GM23248 (cell line): ENCODE results near the gene CBS. TPM values are rescaled to one million over a fixed set of nuclear protein-coding genes. Genes with fewer than 3 reads are reported as not detected.

Experiments
- DNase-seq: peaks from one replicate; pipeline ENCODE4 v3.0.0-alpha.2; 2015
- H2AFZ ChIP-seq: fragments of 200-600 bp; sonication (generic); 2 replicates; pipeline ENCODE4 v1.6.1; 2016; ENCODE audit warnings: antibody characterized with exemption
- H3F3A ChIP-seq: fragments of 200-600 bp; sonication (generic); 2 replicates; pipeline ENCODE4 v1.6.1; 2016; ENCODE audit warnings: mild to moderate bottlenecking, antibody characterized with exemption, mixed run types; ENCODE audit not compliant: insufficient read depth
- H3K27ac ChIP-seq: fragments of 200-600 bp; sonication (generic); 2 replicates; pipeline ENCODE4 v1.5.1; 2016; ENCODE audit warnings: mild to moderate bottlenecking
- H3K27me3 ChIP-seq: fragments of 200-600 bp; sonication (generic); replicated peaks from 2 replicates; pipeline ENCODE4 v1.6.1; 2016; ENCODE audit warnings: mild to moderate bottlenecking; ENCODE audit not compliant: insufficient read depth
- H3K36me3 ChIP-seq: fragments of 200-600 bp; sonication (generic); 2 replicates; pipeline ENCODE4 v1.6.1; 2016; ENCODE audit warnings: low read depth, mild to moderate bottlenecking
- H3K4me1 ChIP-seq: fragments of 200-600 bp; sonication (generic); 2 replicates; pipeline ENCODE4 v1.6.1; 2016; ENCODE audit warnings: mild to moderate bottlenecking; ENCODE audit not compliant: insufficient read depth
- H3K4me2 ChIP-seq: fragments of 200-600 bp; sonication (generic); one replicate; pipeline ENCODE4 v1.6.1; 2016; ENCODE audit warnings: mild to moderate bottlenecking; ENCODE audit not compliant: unreplicated experiment
- H3K4me3 ChIP-seq: fragments of 200-600 bp; sonication (generic); 2 replicates; pipeline ENCODE4 v1.5.1; 2016; ENCODE audit warnings: mild to moderate bottlenecking
- H3K79me2 ChIP-seq: fragments of 200-600 bp; sonication (generic); 2 replicates; pipeline ENCODE4 v1.6.1; 2016; ENCODE audit warnings: mild to moderate bottlenecking; ENCODE audit not compliant: insufficient read depth
- H3K9ac ChIP-seq: fragments of 200-600 bp; sonication (generic); 2 replicates; pipeline ENCODE4 v1.6.1; 2016; ENCODE audit warnings: mild to moderate bottlenecking
- H3K9me2 ChIP-seq: fragments of 200-600 bp; sonication (generic); 2 replicates; pipeline ENCODE4 v1.6.1; 2016; ENCODE audit warnings: mixed run types, mild to moderate bottlenecking, moderate library complexity; ENCODE audit not compliant: insufficient read depth
- H3K9me3 ChIP-seq: fragments of 200-600 bp; sonication (generic); one replicate; pipeline ENCODE4 v1.6.1; 2017; ENCODE audit warnings: low read depth
- H4K20me1 ChIP-seq: fragments of 200-600 bp; sonication (generic); 2 replicates; pipeline ENCODE4 v1.6.0; 2016; ENCODE audit not compliant: insufficient read depth
- EZH2 ChIP-seq: fragments of 200-600 bp; sonication (generic); IDR thresholded peaks from 2 replicates; pipeline ENCODE4 v1.6.1; 2018; ENCODE audit warnings: antibody characterized with exemption, mild to moderate bottlenecking; ENCODE audit not compliant: insufficient read depth, poor library complexity, severe bottlenecking
- EZH2phosphoT487 ChIP-seq: fragments of 200-600 bp; sonication (generic); IDR thresholded peaks from 2 replicates; pipeline ENCODE4 v1.6.1; 2018; ENCODE audit warnings: antibody characterized with exemption, moderate library complexity, mild to moderate bottlenecking, low read depth; ENCODE audit not compliant: insufficient read depth
- WGBS, 2 experiments: methylation state at CpG; one replicate each; pipeline ENCODE4 v1.1.6; 2015 to 2017; ENCODE audit warnings: low lambda C conversion rate in 2 of 2, low coverage in 1 of 2; ENCODE audit errors: missing lambda C conversion rate in 2 of 2; 5-methylcytosine and 5-hydroxymethylcytosine counted together
- in situ Hi-C: fragments of 300-500 bp; cut with MboI; formaldehyde crosslinking; loops from 2 replicates; pipeline ENCODE4 v1.15.0; 2020
- polyA plus RNA-seq: library from polyadenylated mRNA; unstranded; fragments of >200 nt; fragmentation: Nextera tagmentation; extraction: Ambion mirVana; gene quantifications from 2 replicates; pipeline ENCODE4 v1.2.1, GENCODE V29; 2016
- total RNA-seq: library from RNA; depleted of rRNA; stranded (reverse); fragments of >200 nt; shearing (Covaris generic); gene quantifications from 2 replicates; pipeline ENCODE4 v1.2.3, GENCODE V29; 2014

The CBS gene
- total and polyA plus RNA-seq, 2 experiments from 2014 or later: 77.5 to 117 TPM

DNA sequence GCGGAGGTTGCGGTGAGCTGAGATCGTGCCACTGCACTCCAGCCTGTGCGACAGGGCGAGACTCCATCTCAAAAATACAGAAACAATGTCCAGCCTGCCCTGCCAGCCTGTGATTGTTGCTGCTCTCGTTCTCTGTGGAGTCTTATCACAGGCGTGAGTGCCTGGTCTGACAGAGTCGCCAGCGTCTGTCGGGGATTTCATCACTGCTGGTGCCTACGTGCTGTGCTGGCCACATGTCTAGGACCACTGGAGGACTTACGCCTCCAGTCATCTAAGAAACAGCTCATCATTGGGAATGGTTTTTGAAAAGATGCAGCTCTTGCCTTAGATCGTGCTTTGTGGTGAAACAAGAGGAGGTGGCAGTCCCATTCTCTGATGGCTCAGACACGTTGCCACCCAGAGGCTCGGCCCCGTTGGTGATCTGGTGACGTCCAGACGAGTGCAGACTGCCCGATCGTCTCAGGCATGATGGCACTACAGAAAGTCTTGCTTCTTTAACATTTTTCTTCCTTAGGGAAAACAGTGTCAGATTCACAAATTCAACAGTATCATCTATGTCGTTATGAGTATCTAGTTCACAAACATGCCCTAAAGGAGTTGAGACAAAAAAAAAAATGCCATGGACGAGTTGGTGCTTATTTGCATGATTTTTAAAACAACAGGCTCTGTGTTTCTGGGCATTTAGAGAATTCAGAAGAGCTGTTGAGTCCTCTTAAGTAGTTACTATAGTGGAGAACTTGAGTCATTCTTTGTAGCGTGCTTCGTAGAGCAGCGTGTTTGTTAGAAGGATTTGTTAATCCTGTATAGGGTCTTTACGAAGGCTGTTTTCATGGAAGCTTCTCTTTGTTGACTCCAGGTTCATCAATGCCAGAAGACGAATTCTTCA is 47.5 kb downstream of the CBS start:
- Histone ChIP-seq H3F3A (no peaks in the 10 kb centered on the region), H3K4me3 (no peak overlapping the region)
- 93% methylated on average over 27 of the region's 27 CpGs for WGBS, 2 experiments

DNA sequence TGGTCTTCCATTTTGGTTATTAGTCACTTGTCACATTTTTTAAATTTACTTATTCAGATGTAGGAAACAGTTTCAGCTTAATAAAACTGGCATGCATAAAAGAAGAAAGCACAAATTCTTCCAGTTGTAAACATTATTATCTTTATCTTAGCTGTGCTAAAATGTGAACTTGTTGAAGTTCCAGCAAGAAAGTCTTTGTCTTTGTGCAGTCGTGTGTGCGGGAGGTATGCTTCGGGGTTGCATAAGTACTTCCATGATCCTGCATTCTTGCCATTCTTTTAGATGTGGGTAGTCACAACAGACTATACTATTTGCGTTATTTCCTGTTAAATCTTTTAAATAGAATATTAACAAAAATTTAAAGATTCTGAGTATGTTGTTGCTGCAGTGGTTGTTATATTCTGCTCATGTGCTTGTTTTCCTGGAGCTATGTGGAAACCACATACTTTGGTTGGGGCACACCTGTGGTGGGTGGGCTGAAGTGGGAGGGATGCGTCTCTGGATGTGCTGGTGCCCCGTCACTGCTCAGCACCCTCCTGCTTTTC is 49.9 kb downstream of the CBS start:
- TF ChIP-seq EZH2phosphoT487 (no peak), EZH2 (no peak)
- Histone ChIP-seq H3K27me3 (no peaks in the 10 kb centered on the region), H3K9me3 (no peaks in the 10 kb centered on the region), H3K4me3 (no peak overlapping the region), H3K4me1 (peaks cover 8% of the 10 kb centered on the region), H3K36me3 (peaks cover 19% of the 10 kb centered on the region; the same call in 1 of the 2 replicates), H3K9ac (no peak overlapping the region), H3K79me2 (no peaks in the 10 kb centered on the region), H4K20me1 (no peaks in the 10 kb centered on the region), H3K4me2 (peak overlapping the region; percentile 5), H2AFZ (no peak overlapping the region), H3K27ac (peak overlapping the region; percentile 23; the same call in 1 of the 2 replicates), H3F3A (no peaks in the 10 kb centered on the region), H3K9me2 (no peaks in the 10 kb centered on the region)
- in situ Hi-C loops: no loop called here
- peak; percentile 56 for DNase-seq
- 82 to 84% methylated on average over 6 of the region's 6 CpGs for WGBS, 2 experiments

More for the DNA sequence above, 47.5 kb downstream of the CBS start:
- H3K27me3 ChIP-seq: no peaks in the 10 kb centered on the region
- H3K4me1 ChIP-seq: peaks cover 8% of the 10 kb centered on the region
- no peaks in the 10 kb centered on the region for H3K9me3 ChIP-seq
- no peak overlapping the region for H2AFZ ChIP-seq
- H3K9me2 ChIP-seq: no peaks in the 10 kb centered on the region
- no peak overlapping the region for H3K4me2 ChIP-seq
- H3K79me2 ChIP-seq: no peaks in the 10 kb centered on the region
- H3K36me3 ChIP-seq: peaks cover 35% of the 10 kb centered on the region
- no peak for DNase-seq
- TF ChIP-seq EZH2phosphoT487: no peak
- no peak for TF ChIP-seq EZH2
- no peaks in the 10 kb centered on the region for H4K20me1 ChIP-seq
- no peak overlapping the region for H3K27ac ChIP-seq
- in situ Hi-C loops: no loop called here
- no peak overlapping the region for H3K9ac ChIP-seq

DNA sequence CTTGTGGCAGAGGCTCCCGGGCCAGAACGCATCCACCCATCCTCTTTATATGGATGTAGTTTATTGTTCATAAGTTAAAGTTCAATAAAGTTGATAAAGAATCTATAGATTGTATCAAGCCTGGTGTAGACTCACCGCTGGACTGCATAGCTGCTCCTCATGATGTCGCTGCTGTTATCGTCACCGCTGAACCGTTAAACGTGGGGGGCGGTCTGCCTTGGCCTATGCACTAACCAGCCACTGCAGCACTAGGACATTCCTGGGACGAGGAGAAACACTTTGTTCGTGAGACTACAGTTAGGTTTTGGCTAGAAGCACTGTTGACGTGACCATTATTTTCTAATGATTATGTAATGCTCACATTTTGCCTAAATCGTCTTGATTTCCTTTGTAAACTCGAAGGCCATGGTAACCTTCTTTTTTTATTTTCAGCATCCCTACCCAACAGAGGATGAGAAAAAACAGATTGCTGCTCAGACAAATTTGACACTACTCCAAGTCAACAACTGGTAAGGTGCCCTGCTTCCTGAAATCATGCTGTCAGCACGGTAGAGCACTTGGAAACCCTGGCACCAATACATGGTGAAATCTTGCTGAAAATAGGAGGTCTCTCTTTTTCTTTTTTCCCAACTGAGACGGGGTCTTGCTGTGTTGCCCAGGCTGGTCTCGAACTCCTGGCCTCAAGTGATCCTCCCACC is 51.0 kb downstream of the CBS start:
- no peak overlapping the region for H3K9ac ChIP-seq
- no peaks in the 10 kb centered on the region for H3F3A ChIP-seq
- no peak overlapping the region for H3K4me3 ChIP-seq
- WGBS, 2 experiments: 88 to 89% methylated on average over 17 of the region's 17 CpGs
- H3K36me3 ChIP-seq: peaks cover 12% of the 10 kb centered on the region; the same call in 1 of the 2 replicates
- H3K4me1 ChIP-seq: peaks cover 8% of the 10 kb centered on the region
- H3K27ac ChIP-seq: no peak overlapping the region
- in situ Hi-C loops: no loop called here
- H3K79me2 ChIP-seq: no peaks in the 10 kb centered on the region
- no peaks in the 10 kb centered on the region for H3K27me3 ChIP-seq
- TF ChIP-seq EZH2phosphoT487 (no peak), EZH2 (no peak)
- no peak overlapping the region for H3K4me2 ChIP-seq
- no peaks in the 10 kb centered on the region for H3K9me3 ChIP-seq
- no peak for DNase-seq
- no peak overlapping the region for H2AFZ ChIP-seq
- H3K9me2 ChIP-seq: no peaks in the 10 kb centered on the region
- H4K20me1 ChIP-seq: no peaks in the 10 kb centered on the region

DNA sequence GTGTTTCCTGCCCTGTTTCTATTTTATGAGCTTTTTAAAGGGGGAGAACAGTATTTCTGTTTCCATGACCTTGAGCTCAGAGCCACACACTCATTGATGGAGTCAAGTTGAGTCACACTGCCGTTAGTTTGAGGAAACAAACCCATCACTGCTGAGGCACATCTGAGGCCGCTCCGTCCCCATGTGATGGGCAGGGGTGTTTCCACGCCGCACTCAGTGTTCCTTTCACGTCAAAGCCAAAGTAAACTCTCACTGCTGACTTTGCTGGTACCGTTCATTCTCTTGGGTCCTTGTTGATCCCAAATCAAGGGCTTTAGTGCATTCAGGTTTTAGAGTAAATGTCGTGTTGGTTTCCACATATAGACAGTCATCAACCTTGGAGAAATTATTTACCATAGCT is 52.5 kb downstream of the CBS start:
- H2AFZ ChIP-seq: no peak overlapping the region
- no peaks in the 10 kb centered on the region for H3K27me3 ChIP-seq
- TF ChIP-seq EZH2 (no peak), EZH2phosphoT487 (no peak)
- no peak overlapping the region for H3K27ac ChIP-seq
- no peak for DNase-seq
- H3K36me3 ChIP-seq: peaks cover 11% of the 10 kb centered on the region; the same call in 1 of the 2 replicates
- H3K9ac ChIP-seq: no peak overlapping the region
- no peaks in the 10 kb centered on the region for H3K9me3 ChIP-seq
- H3F3A ChIP-seq: no peaks in the 10 kb centered on the region
- no peak overlapping the region for H3K4me3 ChIP-seq
- no peaks in the 10 kb centered on the region for H4K20me1 ChIP-seq
- H3K4me2 ChIP-seq: no peak overlapping the region
- H3K9me2 ChIP-seq: no peaks in the 10 kb centered on the region
- peaks cover 8% of the 10 kb centered on the region for H3K4me1 ChIP-seq
- 93 to 96% methylated on average over 8 of the region's 8 CpGs for WGBS, 2 experiments
- in situ Hi-C loops: no loop called here
- no peaks in the 10 kb centered on the region for H3K79me2 ChIP-seq
